Suppressor macrophage treated with lipopolysaccharide for 4 hours (primary cell): ENCODE measurements around the gene POC1B.

Experiments
- DNase-seq: peaks from one replicate; pipeline ENCODE4 v3.0.0-alpha.2; 2020

The POC1B gene

DNA sequence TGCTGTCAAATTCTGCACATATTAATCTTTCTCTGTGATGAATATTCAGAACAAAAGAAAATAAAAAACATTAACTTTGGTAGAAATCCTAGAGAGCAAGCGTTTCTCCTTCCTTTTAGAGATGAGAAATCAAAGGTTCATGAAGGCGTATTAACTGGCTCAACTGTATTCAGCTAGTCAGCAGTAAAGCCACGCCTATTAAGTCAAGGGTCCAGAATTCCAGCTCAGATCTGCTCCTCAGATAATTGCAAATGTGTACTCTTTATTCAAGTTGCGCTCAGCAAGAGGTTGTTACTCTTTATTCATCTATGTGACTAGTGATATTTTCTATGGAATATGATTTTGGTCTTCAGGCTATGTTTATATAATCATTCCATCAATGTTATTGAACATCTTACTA, 13.1 kb upstream of the POC1B start:
- DNase-seq, result no peak

- DNase-seq, result no peak
These were observed 11.5 kb upstream of the POC1B start for GRCh38 chr12:89537389-89537788.

DNA sequence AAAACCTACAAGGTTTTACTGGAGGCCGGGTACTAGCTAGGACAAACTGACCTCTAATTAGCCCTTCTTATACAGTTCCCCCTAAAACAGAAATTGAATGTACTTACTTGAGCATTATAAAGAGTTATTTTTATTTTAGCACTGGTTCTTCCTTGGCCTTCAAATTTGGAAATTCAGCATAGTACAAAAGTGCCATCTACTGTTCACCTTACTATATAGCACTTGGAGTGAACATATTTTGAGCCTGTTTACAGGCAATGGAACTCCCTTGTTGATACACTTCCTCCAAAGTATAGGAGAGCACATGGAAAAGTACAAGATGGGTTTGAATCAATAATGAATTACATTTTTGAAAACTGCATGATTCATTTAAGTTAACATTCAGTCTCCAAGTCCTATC, 3.9 kb upstream of the POC1B start:
- DNase-seq, result peak; percentile 67

DNA sequence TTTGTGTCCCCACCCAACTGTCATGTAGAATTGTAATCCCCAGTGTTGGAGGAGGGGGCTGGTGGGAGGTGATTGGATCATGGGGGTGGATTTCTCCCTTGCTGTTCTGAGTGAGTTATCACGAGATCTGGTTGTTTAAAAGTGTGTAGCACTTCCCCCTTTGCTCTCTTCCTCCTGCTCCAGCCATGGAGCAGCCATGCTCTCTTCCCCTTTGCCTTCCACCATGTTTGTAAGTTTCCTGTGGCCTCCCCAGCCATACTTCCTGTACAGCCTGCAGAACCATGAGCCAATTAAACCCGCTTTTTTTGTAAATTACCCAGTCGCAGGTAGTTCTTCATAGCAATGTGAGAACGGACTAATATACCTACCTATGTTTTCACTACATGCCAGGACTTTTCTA, 2.6 kb upstream of the POC1B start:
- no peak for DNase-seq

DNA sequence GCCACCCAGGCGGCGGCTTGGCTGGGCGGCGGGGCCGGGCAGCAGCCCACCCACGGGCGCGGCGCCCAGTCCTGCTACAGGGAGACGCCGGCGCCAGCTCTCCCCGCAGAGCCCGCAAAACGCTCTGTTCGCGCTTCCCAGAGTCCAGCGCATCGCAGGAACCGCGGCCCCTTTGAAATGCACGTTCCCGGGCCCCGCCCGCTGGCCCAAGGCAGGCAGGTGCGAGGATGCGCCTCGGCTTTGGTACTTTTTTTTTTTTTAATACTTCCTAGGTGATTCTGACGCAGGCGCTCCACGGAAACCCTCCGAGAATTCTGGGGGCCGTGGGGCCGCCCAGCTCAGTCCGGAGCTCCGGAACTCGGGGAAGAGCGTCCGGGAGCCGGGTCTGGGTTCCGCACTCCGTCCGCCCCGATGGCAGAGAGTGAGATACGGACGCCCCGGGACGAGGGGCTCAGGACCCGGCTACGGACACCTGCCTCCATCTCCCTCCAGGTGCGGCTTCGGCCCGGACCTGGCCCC, 483 bp downstream of the POC1B start:
- DNase-seq, result no peak

DNA sequence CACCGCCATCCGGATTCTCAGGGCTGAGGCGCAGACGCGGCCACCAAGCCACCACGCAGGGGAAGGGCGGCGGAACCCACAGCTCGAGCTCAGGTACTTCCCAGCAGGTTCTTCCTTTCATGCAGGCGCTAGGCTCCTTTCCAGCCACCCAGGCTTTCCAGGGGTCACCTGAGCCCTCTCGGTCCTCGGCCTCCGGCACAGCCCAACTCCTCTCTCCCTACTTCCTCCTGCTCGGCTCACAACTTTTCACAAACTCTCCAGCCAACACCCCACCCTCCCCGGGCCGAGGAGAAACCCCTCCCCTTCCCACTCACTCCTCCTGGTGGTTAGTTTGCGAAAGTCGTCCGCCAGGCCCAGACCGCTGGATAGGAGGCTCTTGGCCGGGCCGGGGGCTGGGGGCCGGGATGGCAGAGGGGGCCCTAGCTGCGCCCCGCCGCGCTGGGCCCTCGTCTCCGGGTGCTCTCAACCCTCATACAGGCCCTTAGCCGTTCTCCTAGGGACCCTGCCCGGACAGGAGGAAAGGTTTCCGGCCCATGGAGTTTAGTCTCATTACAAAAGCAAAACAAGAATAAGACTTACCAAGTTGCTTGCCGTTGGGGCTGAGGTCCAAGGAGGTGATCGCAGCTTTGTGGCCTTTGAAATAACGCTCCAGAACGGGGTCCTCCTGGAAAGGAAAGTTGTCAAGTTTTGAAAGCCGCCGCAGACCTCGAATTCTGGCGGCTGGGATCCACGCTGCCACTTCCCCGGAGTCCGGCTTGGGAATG, 1.1 kb downstream of the POC1B start, which contains the start of gene GALNT4:
Gene GALNT4, minus strand, starts transcription at position 256 of the 764 bp plus-strand sequence. Its CDS starts 247 bp downstream, at position 9.
- peak; percentile 91 for DNase-seq

DNA sequence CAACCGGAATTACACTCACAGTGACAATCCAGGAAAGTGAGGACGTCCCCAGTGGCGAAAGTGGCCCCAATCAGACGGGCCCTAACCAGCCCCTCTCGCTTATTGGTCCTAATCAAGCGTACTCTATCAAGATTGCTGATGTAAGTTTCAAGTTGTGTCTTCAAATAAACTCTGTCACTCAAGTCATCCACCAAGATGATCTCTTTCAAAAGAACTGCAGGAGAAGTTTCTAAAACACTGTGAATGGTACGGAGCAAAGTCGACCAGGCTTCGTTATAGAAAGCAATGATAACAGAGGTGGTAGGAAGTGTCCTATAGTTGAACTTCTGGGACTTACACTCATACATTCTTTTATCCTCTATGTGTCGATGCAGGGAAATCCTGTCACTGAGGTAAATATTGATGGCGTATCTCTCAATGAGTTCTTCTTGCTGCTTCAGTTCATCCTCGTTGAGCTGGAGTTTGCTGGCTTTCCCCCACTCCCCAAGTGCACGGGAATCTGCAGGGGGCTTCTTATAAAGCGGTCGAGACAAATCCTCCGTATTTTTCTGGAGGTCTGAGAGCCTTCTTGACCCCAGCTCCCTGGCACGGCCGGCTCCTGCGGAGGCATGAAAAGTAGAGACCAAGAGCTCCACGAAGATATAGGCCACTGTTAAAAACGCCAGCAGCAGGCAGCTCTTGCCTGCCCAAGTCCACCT, 1.9 kb downstream of the POC1B start:
- DNase-seq, result no peak

DNA sequence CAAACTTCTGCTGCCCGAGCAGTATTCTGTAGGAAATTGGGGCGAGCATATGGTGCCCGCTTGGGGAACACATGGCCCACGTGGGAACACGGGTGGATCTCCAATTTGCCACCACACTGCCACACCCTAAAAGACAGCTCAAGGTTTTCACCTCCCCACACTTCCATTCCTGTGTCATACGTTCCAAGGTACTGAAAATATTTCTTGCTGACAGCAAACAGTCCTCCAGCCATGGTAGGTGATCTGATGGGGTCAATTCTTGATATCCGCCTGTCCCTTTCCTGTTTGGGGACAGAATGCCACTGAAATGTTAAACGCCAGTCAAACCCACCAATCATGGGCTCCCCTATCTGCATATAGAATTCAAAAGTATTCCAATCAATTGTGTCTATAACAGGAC, 2.5 kb downstream of the POC1B start:
- no peak for DNase-seq

- peak; percentile 10 for DNase-seq
These were observed 4.3 kb downstream of the POC1B start for GRCh38 chr12:89521364-89522223.

GRCh38 chr12:89517720-89518119, 8.1 kb downstream of the POC1B start:
- DNase-seq, result no peak

DNA sequence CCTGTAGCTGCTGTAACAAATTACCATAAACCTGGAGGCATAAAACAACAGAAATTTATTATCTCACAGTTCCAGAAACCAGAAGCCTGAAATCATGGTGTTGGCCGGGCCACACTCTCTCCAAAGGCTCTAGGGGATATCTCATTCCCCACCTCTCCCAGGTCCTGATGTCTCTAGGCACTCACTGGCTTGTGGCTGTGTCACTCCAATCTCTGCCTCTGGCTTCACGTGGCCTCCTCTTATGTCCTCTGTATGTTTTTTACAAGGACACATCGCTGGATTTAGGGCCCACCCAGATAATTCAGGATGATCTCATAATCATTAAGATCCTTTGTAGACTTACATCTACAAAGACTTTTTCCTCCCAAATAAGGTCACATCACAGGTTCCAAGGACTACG, 9.2 kb downstream of the POC1B start:
- DNase-seq, result no peak

DNA sequence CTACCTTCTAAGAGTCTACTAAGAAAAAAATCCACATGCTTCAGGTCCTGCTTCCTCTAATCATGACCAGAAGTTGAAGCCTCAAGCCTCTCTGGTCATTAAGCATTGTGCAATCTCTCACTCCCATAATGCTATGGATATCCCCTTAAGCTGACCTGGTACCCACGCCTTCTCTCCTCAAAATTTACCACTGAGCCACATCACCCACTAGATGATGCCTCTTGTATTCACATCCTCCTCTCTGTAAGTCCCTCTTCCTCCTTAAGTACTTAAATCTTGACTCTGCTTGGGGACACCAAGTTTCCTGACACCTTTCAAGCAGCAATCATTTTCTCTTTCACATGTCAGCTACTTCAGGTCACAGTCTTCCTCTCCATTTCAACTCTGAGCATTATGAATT, 11.1 kb downstream of the POC1B start:
- DNase-seq, result peak; percentile 70

GRCh38 chr12:89513544-89513943, 12.3 kb downstream of the POC1B start:
- no peak for DNase-seq

DNA sequence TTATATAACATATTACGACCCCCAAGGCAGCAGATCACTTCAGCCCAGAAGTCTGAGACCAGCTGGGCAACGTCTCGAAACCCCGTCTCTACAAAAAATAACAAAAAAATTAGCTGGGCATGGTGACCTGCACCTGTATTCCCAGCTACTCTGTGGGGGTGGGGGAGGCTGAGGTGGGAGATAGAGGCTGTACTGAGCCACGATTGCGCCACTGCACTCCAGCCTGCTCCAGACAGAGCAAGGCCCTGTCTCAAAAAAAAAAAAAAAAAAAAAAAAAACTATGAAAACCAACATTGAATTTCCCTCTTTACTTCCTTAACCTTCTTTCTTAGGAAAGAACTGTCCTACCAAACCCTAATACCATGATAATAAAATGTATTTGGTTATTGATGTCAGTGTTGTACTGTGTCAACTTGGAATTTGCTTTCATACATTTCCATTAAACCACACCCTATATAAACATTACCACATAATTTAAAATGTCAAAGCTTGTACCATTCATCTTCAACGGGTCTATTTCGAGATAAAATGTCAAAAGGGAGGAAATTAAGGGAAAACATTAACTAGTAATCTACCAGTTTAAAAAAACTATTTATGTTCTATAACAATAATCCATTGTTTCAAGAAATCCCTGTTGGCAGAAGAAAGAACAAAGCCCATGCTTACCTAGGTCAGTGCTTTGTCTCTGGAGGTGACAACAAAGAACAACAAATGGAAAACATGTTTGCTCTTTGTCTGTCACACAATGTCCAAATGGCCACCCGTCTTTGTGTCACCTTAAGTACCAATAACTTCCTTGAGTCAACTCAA, 18.6 kb downstream of the POC1B start:
- no peak for DNase-seq

DNA sequence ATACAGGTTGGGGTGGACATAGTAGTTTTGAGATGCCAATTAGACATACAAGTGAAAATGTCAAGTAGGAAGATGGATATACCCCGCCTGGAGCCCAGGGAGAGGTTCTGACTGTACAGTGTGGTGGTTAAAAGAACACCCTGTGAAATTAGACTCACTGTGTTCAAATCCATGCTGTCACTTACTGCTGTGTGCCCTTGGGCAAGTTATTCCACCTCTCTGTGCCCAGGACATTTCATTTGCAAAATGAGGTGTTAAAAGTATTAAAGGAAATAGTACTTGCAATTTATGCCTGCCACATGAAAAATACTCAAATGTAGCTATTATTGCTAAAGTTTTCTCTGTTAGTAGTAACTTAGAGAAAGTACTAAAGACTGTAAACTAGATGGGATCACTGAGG, 19.8 kb downstream of the POC1B start:
- no peak for DNase-seq

GRCh38 chr12:89504560-89505346, 21.1 kb downstream of the POC1B start:
- DNase-seq, result no peak

DNA sequence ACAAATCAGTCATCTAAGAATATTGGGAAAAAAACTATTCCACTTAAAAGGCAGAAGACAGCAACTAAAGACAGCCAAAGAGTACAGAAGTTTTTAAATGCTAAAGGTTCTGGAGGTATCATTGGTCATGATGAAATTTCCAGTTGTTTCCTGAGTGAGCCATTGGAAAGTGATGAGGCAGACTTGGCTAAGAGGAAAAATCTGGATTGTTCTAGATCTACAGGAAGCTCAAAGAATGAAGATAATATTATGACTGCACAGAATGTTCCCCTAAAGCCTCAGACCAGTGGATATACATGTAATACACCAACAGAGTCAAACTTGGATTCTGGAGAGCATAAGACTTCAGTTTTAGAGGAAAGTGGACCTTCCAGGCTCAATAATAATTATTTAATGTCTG, 24.1 kb downstream of the POC1B start:
- DNase-seq, result no peak

DNA sequence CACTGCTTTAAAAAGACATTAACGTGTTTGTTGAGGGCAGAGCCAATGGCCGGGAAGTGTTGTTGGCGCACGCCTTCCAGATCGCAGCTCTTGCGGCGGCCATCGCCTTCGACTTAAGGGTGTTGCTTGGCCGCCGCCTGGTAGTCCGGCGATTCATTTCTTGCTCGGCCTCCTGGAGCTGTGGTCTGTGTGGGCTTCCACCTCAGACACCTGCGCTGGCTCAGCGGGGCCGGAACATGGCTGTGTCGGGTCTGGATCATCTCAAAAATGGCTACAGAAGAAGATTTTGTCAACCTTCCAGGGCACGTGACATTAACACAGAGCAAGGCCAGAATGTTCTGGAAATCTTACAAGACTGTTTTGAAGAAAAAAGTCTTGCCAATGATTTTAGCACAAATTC, 26.0 kb downstream of the POC1B start:
- DNase-seq, result no peak

DNA sequence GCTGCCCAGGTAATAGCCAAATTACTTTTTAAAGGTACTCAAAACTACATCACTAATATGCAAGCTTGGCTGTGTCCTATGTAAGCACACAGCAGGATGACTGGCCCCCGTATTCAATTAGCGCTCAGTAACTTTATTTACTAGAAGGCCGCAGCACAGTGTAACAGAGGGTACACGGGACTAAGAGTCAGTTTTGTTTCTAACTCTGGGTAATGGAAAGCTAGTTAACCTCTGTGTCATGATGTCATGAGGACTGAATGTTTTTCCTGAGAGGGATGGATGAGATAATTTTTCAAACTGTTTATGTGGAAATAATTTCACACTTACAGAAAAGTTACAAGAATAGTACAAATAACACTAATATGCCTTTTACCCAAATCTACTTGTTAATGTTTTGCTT, 28.4 kb downstream of the POC1B start:
- no peak for DNase-seq

DNA sequence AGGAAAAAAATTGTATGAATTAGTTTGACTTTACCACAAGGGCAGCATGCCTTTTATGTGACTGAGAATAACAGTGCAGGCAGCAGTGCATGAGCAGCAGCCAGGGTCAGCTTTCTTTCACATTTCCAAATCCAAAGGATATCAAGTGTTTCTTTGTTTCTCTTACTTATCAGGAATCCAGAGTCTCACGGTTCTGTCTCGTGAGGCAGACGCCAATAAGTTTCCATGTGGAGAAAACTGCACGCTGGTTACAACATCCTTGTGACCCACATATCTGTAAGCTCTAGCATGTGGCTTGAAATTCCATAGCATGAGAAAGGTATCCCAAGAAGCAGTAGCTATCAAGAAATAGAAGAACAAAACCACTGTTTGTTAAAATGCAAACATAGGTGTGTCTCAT, 28.8 kb downstream of the POC1B start:
- DNase-seq, result no peak

DNA sequence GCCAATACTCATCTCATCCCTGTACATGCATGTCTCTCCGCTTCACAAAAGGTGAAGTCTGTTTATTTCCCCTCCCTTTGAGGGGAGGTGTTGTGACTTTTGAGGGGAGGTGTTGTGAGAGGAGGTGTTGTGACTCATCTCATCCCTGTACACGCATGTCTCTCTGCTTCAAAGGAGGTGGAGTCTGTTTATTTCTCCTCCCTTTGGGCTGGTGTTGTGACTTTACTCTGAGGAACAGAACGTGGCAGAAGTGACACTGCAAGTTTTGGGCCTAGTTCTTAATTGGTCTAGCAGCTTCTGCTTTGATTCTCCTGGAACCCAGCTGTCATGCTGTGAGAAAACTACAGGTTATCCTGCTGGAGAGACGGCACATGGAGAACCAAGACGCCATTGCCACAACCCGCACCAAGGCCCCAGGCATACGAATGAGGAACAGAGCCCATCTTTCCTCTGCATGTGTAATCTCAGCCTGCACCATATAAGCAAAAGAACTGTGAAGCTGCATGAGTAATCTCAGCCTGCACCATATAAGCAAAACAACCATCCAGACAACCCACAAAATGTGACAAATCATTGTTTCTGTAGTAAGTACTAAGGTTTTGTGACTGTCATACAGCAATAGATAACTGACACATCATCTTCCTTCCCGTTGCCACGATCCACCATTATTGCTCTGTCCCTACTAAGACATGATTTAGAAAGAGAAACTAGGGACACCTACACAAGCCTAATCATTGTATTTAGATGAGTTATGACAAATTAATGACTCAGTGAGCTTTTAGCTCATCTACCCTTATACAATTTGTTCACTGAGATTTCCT, 31.2 kb downstream of the POC1B start:
- peak; percentile 88 for DNase-seq
